Neural progenitor cell (in vitro differentiated cells): Measurements from ENCODE around the gene CPNE8. TPM values are rescaled to one million over a fixed set of nuclear protein-coding genes. Genes with fewer than 3 reads are reported as not detected.

Source experiments
- DNase-seq: peaks from one replicate; pipeline ENCODE4 v3.0.0-alpha.2; 2016; ENCODE audit warnings: low spot score
- H2AFZ ChIP-seq: fragments of 200-600 bp; sonication (generic); replicated peaks from 2 replicates; pipeline ENCODE4 v1.6.1; 2016; ENCODE audit warnings: antibody characterized with exemption
- H3F3A ChIP-seq: fragments of 200-600 bp; sonication (generic); 2 replicates; pipeline ENCODE4 v1.6.1; 2016; ENCODE audit warnings: antibody characterized with exemption, low read depth
- H3K27ac ChIP-seq: fragments of 200-600 bp; sonication (generic); 2 replicates; pipeline ENCODE4 v1.5.1; 2016; ENCODE audit warnings: mild to moderate bottlenecking
- H3K27me3 ChIP-seq: fragments of 200-600 bp; sonication (generic); 2 replicates; pipeline ENCODE4 v1.6.1; 2016; ENCODE audit warnings: mild to moderate bottlenecking, moderate library complexity
- H3K36me3 ChIP-seq: fragments of 200-600 bp; sonication (generic); 2 replicates; pipeline ENCODE4 v1.5.1; 2016
- H3K4me1 ChIP-seq: fragments of 200-600 bp; sonication (generic); 2 replicates; pipeline ENCODE4 v1.6.1; 2016; ENCODE audit warnings: mixed run types
- H3K4me2 ChIP-seq: fragments of 200-600 bp; sonication (generic); 2 replicates; pipeline ENCODE4 v1.6.1; 2016
- H3K4me3 ChIP-seq: fragments of 200-600 bp; sonication (generic); 2 replicates; pipeline ENCODE4 v1.5.1; 2016
- H3K79me2 ChIP-seq: fragments of 200-600 bp; sonication (generic); 2 replicates; pipeline ENCODE4 v1.6.1; 2016; ENCODE audit warnings: low read depth
- H3K9ac ChIP-seq: fragments of 200-600 bp; sonication (generic); 2 replicates; pipeline ENCODE4 v1.6.1; 2016
- H3K9me3 ChIP-seq: fragments of 200-600 bp; sonication (generic); 2 replicates; pipeline ENCODE4 v1.5.1; 2016; ENCODE audit warnings: low read depth
- H4K20me1 ChIP-seq: fragments of 200-600 bp; sonication (generic); 2 replicates; pipeline ENCODE4 v1.6.1; 2016; ENCODE audit warnings: low read depth
- H3K27ac Mint-ChIP-seq: 3 replicates; pipeline ENCODE4 v1.8.0; 2021; ENCODE audit warnings: mixed read lengths
- H3K27me3 Mint-ChIP-seq: 2 replicates; pipeline ENCODE4 v1.8.0; 2022; ENCODE audit warnings: low read depth, mild to moderate bottlenecking, inconsistent platforms, moderate library complexity, mixed read lengths; ENCODE audit not compliant: insufficient read depth
- H3K36me3 Mint-ChIP-seq: 3 replicates; pipeline ENCODE4 v1.8.0; 2021; ENCODE audit warnings: mixed read lengths
- H3K4me1 Mint-ChIP-seq: 3 replicates; pipeline ENCODE4 v1.8.0; 2021; ENCODE audit warnings: mixed read lengths
- H3K4me3 Mint-ChIP-seq: 3 replicates; pipeline ENCODE4 v1.8.0; 2021; ENCODE audit warnings: mild to moderate bottlenecking, moderate library complexity, mixed read lengths
- H3K9me3 Mint-ChIP-seq: 3 replicates; pipeline ENCODE4 v1.8.0; 2020; ENCODE audit warnings: mixed read lengths
- CTCF ChIP-seq: fragments of 200-600 bp; sonication (generic); IDR thresholded peaks from 2 replicates; pipeline ENCODE4 v1.5.1; 2017; ENCODE audit warnings: antibody characterized with exemption, mild to moderate bottlenecking
- EZH2 ChIP-seq: fragments of 200-600 bp; sonication (generic); IDR thresholded peaks from 2 replicates; pipeline ENCODE4 v1.6.1; 2017; ENCODE audit warnings: antibody characterized with exemption, mild to moderate bottlenecking, moderate library complexity
- EZH2phosphoT487 ChIP-seq: fragments of 200-600 bp; sonication (generic); IDR thresholded peaks from 2 replicates; pipeline ENCODE4 v1.6.1; 2017; ENCODE audit warnings: antibody characterized with exemption
- total RNA-seq: library from RNA; depleted of rRNA; stranded (reverse); fragments of >200 nt; gene quantifications from 2 replicates; pipeline ENCODE4 v1.2.3, GENCODE V29; 2015; ENCODE audit warnings: low replicate concordance

The CPNE8 gene
- total RNA-seq, 1 donor from 2014 or later = 19.5 TPM

- no peak overlapping the region for H3K27ac ChIP-seq
- H4K20me1 ChIP-seq = no peaks in the 10 kb centered on the region
- H3K4me1 Mint-ChIP-seq = no peaks in the 10 kb centered on the region
- H3K9ac ChIP-seq = no peak overlapping the region
- peaks cover 8% of the 10 kb centered on the region for H3K36me3 Mint-ChIP-seq
- no peaks in the 10 kb centered on the region for H3K27me3 ChIP-seq
- H3K4me3 Mint-ChIP-seq = no peak overlapping the region
- H3K4me1 ChIP-seq = peaks cover 5% of the 10 kb centered on the region
- H3K4me3 ChIP-seq = no peak overlapping the region
- H3K79me2 ChIP-seq = peaks cover 18% of the 10 kb centered on the region
- DNase-seq = no peak
- H3K27me3 Mint-ChIP-seq = peaks cover 3% of the 10 kb centered on the region
- H3F3A ChIP-seq = no peaks in the 10 kb centered on the region
- no peak overlapping the region for H3K4me2 ChIP-seq
- no peaks in the 10 kb centered on the region for H3K36me3 ChIP-seq
- no peak for TF ChIP-seq EZH2
- TF ChIP-seq EZH2phosphoT487 = no peak
- no peak for TF ChIP-seq CTCF
- H3K27ac Mint-ChIP-seq = no peak overlapping the region
- no peaks in the 10 kb centered on the region for H3K9me3 ChIP-seq
- H2AFZ ChIP-seq = no peak overlapping the region
- peaks cover 10% of the 10 kb centered on the region for H3K9me3 Mint-ChIP-seq
Measured at GRCh38 chr12:38892087-38892786, 13.2 kb downstream of the CPNE8 start.

GRCh38 chr12:38890102-38890855 is 15.1 kb downstream of the CPNE8 start:
- Histone ChIP-seq H3K4me2 (no peak overlapping the region), H3K9ac (no peak overlapping the region), H3K36me3 (no peaks in the 10 kb centered on the region), H3K4me3 (no peak overlapping the region), H3K27me3 (no peaks in the 10 kb centered on the region), H3K9me3 (no peaks in the 10 kb centered on the region), H4K20me1 (no peaks in the 10 kb centered on the region), H3K79me2 (no peaks in the 10 kb centered on the region), H2AFZ (no peak overlapping the region), H3K27ac (no peak overlapping the region), H3K4me1 (no peaks in the 10 kb centered on the region), H3F3A (no peaks in the 10 kb centered on the region)
- no peak overlapping the region for H3K4me3 Mint-ChIP-seq
- TF ChIP-seq CTCF (no peak), EZH2 (no peak), EZH2phosphoT487 (no peak)
- H3K27me3 Mint-ChIP-seq = peaks cover 3% of the 10 kb centered on the region
- peaks cover 10% of the 10 kb centered on the region for H3K9me3 Mint-ChIP-seq
- no peaks in the 10 kb centered on the region for H3K4me1 Mint-ChIP-seq
- H3K36me3 Mint-ChIP-seq = peaks cover 8% of the 10 kb centered on the region
- DNase-seq = no peak
- no peak overlapping the region for H3K27ac Mint-ChIP-seq

GRCh38 chr12:38889297-38889815 is 16.0 kb downstream of the CPNE8 start:
- H3K27ac ChIP-seq = no peak overlapping the region
- no peak overlapping the region for H3K27ac Mint-ChIP-seq
- no peaks in the 10 kb centered on the region for H3K4me1 Mint-ChIP-seq
- H4K20me1 ChIP-seq = no peaks in the 10 kb centered on the region
- H3K9me3 Mint-ChIP-seq = peaks cover 10% of the 10 kb centered on the region
- H3K36me3 Mint-ChIP-seq = peaks cover 8% of the 10 kb centered on the region
- H3F3A ChIP-seq = no peaks in the 10 kb centered on the region
- no peak overlapping the region for H3K4me3 Mint-ChIP-seq
- no peak overlapping the region for H2AFZ ChIP-seq
- H3K9me3 ChIP-seq = no peaks in the 10 kb centered on the region
- no peaks in the 10 kb centered on the region for H3K36me3 ChIP-seq
- H3K79me2 ChIP-seq = no peaks in the 10 kb centered on the region
- peaks cover 3% of the 10 kb centered on the region for H3K27me3 Mint-ChIP-seq
- H3K4me3 ChIP-seq = no peak overlapping the region
- H3K4me2 ChIP-seq = no peak overlapping the region
- no peak for DNase-seq
- TF ChIP-seq CTCF = no peak
- TF ChIP-seq EZH2phosphoT487 = no peak
- TF ChIP-seq EZH2 = no peak
- no peaks in the 10 kb centered on the region for H3K4me1 ChIP-seq
- no peak overlapping the region for H3K9ac ChIP-seq
- no peaks in the 10 kb centered on the region for H3K27me3 ChIP-seq
